Heart left ventricle (tissue), 16 donors: ENCODE results near the gene C16orf90. TPM values are rescaled to one million over a fixed set of nuclear protein-coding genes. Genes with fewer than 3 reads are reported as not detected.

Experiments
- ATAC-seq, 4 donors: fragments of 200-7000 bp; cut with Tn5 transposase; one replicate each; pipeline ENCODE4 v1.9.1; 2020 to 2022; ENCODE audit warnings: moderate library complexity in 4 of 4, mild to moderate bottlenecking in 3 of 4, moderate number of reproducible peaks in 1 of 4
- DNase-seq, 5 donors: peaks; one replicate each; pipeline ENCODE4 v3.0.0-alpha.2; 2020
- H3K27ac ChIP-seq, 12 donors: fragments of 200-600 bp; sonication (generic) in 4 of 12; one replicate each; pipeline versions ENCODE4 v1.5.0 to v1.8.0; 2016 to 2022; ENCODE audit warnings: mild to moderate bottlenecking in 2 of 12
- H3K27me3 ChIP-seq, 9 donors: fragments of 200-600 bp; sonication (generic) in 2 of 9; one replicate each; pipeline versions ENCODE4 v1.5.1 to v1.8.0; 2016 to 2022; ENCODE audit warnings: mild to moderate bottlenecking in 3 of 9
- H3K36me3 ChIP-seq, 9 donors: fragments of 200-600 bp; sonication (generic) in 2 of 9; one replicate each; pipeline versions ENCODE4 v1.5.0 to v1.8.0; 2018 to 2022; ENCODE audit warnings: mild to moderate bottlenecking in 2 of 9
- H3K4me1 ChIP-seq, 12 donors: fragments of 200-600 bp; sonication (generic) in 4 of 12; one replicate each; pipeline versions ENCODE4 v1.5.0 to v1.8.0; 2016 to 2022; ENCODE audit warnings: mild to moderate bottlenecking in 3 of 12
- H3K4me3 ChIP-seq, 12 donors: fragments of 200-600 bp; sonication (generic) in 4 of 12; one replicate each; pipeline versions ENCODE4 v1.5.0 to v1.8.0; 2017 to 2022; ENCODE audit warnings: mild to moderate bottlenecking in 9 of 12, moderate library complexity in 4 of 12
- H3K9me3 ChIP-seq, 12 donors: fragments of 200-600 bp; sonication (generic) in 4 of 12; one replicate each; pipeline versions ENCODE4 v1.5.0 to v1.8.0; 2016 to 2022; ENCODE audit warnings: mild to moderate bottlenecking in 1 of 12
- CTCF ChIP-seq, 12 donors: fragments of 200-600 bp; sonication (generic) in 4 of 12; IDR thresholded peaks; one replicate each; pipeline versions ENCODE4 v1.5.0 to v1.8.0; 2018 to 2022; ENCODE audit warnings: antibody characterized with exemption in 12 of 12, mild to moderate bottlenecking in 5 of 12
- POLR2A ChIP-seq, 2 donors: fragments of 450-650 bp; IDR thresholded peaks; one replicate each; pipeline ENCODE4 v1.6.1; 2017; ENCODE audit warnings: antibody characterized with exemption in 2 of 2, mild to moderate bottlenecking in 2 of 2, moderate library complexity in 2 of 2
- WGBS, 4 donors: extraction: QIAGEN DNeasy Blood & Tissue Kit in 2 of 4; methylation state at CpG; one replicate each; pipeline versions ENCODE4 v1.1.5 to v1.1.7; 2013 to 2018; 5-methylcytosine and 5-hydroxymethylcytosine counted together
- intact Hi-C, 10 donors: fragments of 100-400 bp; cut with DNase I; formaldehyde crosslinking; loops; one replicate each; pipeline versions ENCODE4 v1.11.1 to v1.14.2; 2022
- polyA plus RNA-seq, 2 donors: library from polyadenylated mRNA; stranded (reverse); fragments of 200-250 nt; gene quantifications; one replicate each; pipeline ENCODE4 v1.2.3, GENCODE V29; 2013
- total RNA-seq, 9 donors: library from RNA; depleted of rRNA in 2 of 9; stranded (reverse); fragments of >200 nt in 2 of 9; fragmentation: NEBNext Ultra II Directional in 3 of 9; extraction: Animal tissue kit (Norgen Biotek cat#: 25700) in 3 of 9; gene quantifications; one replicate each; pipeline versions ENCODE4 v1.1.0 to v1.2.4, GENCODE V29; 2016 to 2023
- donor health status: ischemic (EF 13 %, LVEDD 7.1; RV severe dilation, severe dysfunction).
- donor health status: healthy with polysubstance abuse.
- donor health status: DM: no; HTN: yes; CAD: no.
- donor health status: DM: no; HTN: no; CAD: no.
- donor health status: ischemic (EF 25% LVEDD 6.9; RV normal size, moderate dysfunction).
- donor health status: ischemic (EF 25% LVEDD 5.7; RV mildly dilated, moderate dysfunction).
- donor health status: healthy.
- donor health status: DM: yes; HTN: yes; CAD: no.
- donor health status: ischemic (EF 35%, LVEDD 5.7; RV mildly dilated, moderate dysfunction).
- donor health status: nonischemic (EF 11% LVEDD 7.7; RV severe dilation, severe dysfunction).
- donor health status: DM: yes; HTN: yes; CAD: no.
- donor health status: PGD.
- donor health status: ischemic (EF 29% LVEDD 5.4; RV normal size, mild dysfunction).
- donor health status: nonischemic (EF 23%, LVEDD 6.1; RV moderate dilation, normal function).

Gene C16orf90
- total and polyA plus RNA-seq, 11 donors = not detected

GRCh38 chr16:3514621-3515020 is 19.3 kb upstream of the C16orf90 start:
- Histone ChIP-seq H3K27me3 (no peaks in the 10 kb centered on the region), H3K4me3 (no peak overlapping the region), H3K36me3 (peaks cover 0 to 100% (median 95%) of the 10 kb centered on the region in 9 donors), H3K4me1 (peaks cover 0 to 4% (median 0%) of the 10 kb centered on the region in 12 donors), H3K9me3 (no peaks in the 10 kb centered on the region), H3K27ac (no peak overlapping the region)
- no peak for ATAC-seq
- TF ChIP-seq POLR2A (IDR thresholded peaks at IDR 0.05) = no peak
- TF ChIP-seq CTCF (IDR thresholded peaks at IDR 0.05) = no peak
- 89 to 93% (median 92%) methylated on average over 4 of the region's 4 CpGs for WGBS, 4 donors
- no peak for DNase-seq
- intact Hi-C loops = no loop called here

GRCh38 chr16:3513892-3514583 is 18.7 kb upstream of the C16orf90 start:
- intact Hi-C loops = no loop called here
- H3K4me1 ChIP-seq = peaks cover 0 to 10% (median 0%) of the 10 kb centered on the region in 12 donors
- TF ChIP-seq POLR2A (IDR thresholded peaks at IDR 0.05) (no peak), CTCF (IDR thresholded peaks at IDR 0.05) (no peak)
- peaks cover 0 to 100% (median 91%) of the 10 kb centered on the region in 9 donors for H3K36me3 ChIP-seq
- no peak overlapping the region for H3K27ac ChIP-seq
- DNase-seq (no peak), ATAC-seq (no peak)
- WGBS, 4 donors = 89 to 91% (median 90%) methylated on average over 7 of the region's 7 CpGs
- no peak overlapping the region for H3K4me3 ChIP-seq
- H3K27me3 ChIP-seq = no peaks in the 10 kb centered on the region
- no peaks in the 10 kb centered on the region for H3K9me3 ChIP-seq

DNA sequence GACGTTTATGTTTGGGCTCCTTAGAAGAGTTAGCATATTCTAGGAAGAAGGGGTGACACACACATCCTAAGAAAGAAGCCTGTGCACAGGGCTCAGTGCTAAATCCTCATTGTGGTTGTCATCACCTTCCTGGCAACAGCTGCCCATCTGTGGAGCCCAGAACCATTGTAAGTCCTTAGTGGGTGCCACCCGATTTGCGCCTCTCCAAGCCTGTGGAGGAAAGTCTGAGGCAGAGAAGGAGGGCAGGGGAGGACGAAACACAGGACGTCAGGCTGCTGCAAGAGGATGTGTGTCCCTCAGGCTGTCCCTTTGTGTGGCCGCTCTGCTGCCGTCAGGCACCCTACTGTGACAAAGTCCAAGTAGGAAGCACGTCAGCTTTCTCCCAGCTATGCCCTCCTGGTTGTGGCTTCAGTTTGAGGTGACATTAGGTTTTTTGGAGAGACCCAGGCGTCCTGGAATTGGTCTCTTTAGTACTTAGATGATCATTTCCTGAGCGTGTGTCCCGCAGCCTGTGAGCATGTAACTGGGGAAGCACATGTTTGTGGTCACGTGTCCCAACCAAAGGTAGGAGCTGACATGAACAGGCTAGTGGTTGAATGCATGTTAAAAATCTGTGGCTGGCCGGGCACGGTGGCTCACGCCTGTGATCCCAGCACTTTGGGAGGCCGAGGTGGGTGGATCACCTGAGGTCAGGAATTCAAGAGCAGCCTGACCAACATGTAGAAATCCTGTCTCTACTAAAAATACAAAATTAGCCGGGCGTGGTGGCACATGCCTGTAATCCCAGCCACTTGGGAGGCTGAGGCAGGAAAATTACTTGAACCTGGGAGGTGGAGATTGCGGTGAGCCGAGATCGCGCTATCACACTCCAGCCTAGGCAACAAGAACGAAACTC is 16.2 kb upstream of the C16orf90 start:
- DNase-seq = no peak
- H3K36me3 ChIP-seq = peaks cover 0 to 99% (median 91%) of the 10 kb centered on the region in 9 donors
- no peak for ATAC-seq

More for the DNA sequence above, 16.2 kb upstream of the C16orf90 start:
- WGBS, 4 donors = 92 to 94% (median 93%) methylated on average over 23 of the region's 23 CpGs
- TF ChIP-seq CTCF (IDR thresholded peaks at IDR 0.05) = no peak
- no peak for TF ChIP-seq POLR2A (IDR thresholded peaks at IDR 0.05)
- intact Hi-C loops = no loop called here
- Histone ChIP-seq H3K27ac (no peak overlapping the region), H3K4me1 (peaks cover 0 to 10% (median 0%) of the 10 kb centered on the region in 12 donors), H3K9me3 (no peaks in the 10 kb centered on the region), H3K4me3 (no peak overlapping the region), H3K27me3 (no peaks in the 10 kb centered on the region)
